Pancreas (tissue), 10 donors: ENCODE results near the gene SAV1. TPM values are rescaled to one million over a fixed set of nuclear protein-coding genes. Genes with fewer than 3 reads are reported as not detected.
A peak's percentile ranks its signal among the peaks of the same experiment; 100 is the strongest.

Experiments used
- ATAC-seq, 4 donors: fragments of 200-7000 bp; cut with Tn5 transposase; one replicate each; pipeline versions ENCODE4 v1.8.0 to v1.9.1; 2020; ENCODE audit warnings: mild to moderate bottlenecking in 4 of 4, moderate library complexity in 4 of 4
- DNase-seq, 6 donors: peaks; one replicate each; pipeline ENCODE4 v3.0.0-alpha.2; 2020
- FAIRE-seq: peaks from 2 replicates; lab custom pipeline; 2012; peaks lifted over from hg19 to GRCh38; lab: Jason Lieb, UNC
- H3K27ac ChIP-seq, 4 donors: fragments of 200-600 bp; sonication (generic); 1 replicate in 3 of 4; 2 replicates in 1 of 4; pipeline versions ENCODE4 v1.5.0 to v1.8.0; 2020
- H3K27me3 ChIP-seq, 4 donors: fragments of 200-600 bp; one replicate each; pipeline ENCODE4 v1.8.0; 2021
- H3K36me3 ChIP-seq, 3 donors: fragments of 200-600 bp; sonication (generic) in 1 of 3; one replicate each; pipeline versions ENCODE4 v1.5.0 to v1.8.0; 2020 to 2021
- H3K4me1 ChIP-seq, 3 donors: fragments of 200-600 bp; one replicate each; pipeline ENCODE4 v1.8.0; 2021
- H3K4me3 ChIP-seq, 4 donors: fragments of 200-600 bp; sonication (generic) in 2 of 4; one replicate each; pipeline versions ENCODE4 v1.5.0 to v1.8.0; 2020 to 2021
- H3K9me3 ChIP-seq, 4 donors: fragments of 200-600 bp; one replicate each; pipeline ENCODE4 v1.8.0; 2021
- WGBS, 2 donors: extraction: QIAGEN DNeasy Blood & Tissue Kit; methylation state at CpG; one replicate each; pipeline ENCODE4 v1.1.7; 2013; 5-methylcytosine and 5-hydroxymethylcytosine counted together
- intact Hi-C, 3 donors: fragments of 100-400 bp; cut with DNase I; formaldehyde crosslinking; loops; one replicate each; pipeline versions ENCODE4 v1.11.1 to v1.14.2; 2022
- polyA plus RNA-seq, 2 donors: library from polyadenylated mRNA; stranded (reverse); fragments of 200-250 nt; gene quantifications; one replicate each; pipeline ENCODE4 v1.2.3, GENCODE V29; 2013
- total RNA-seq, 6 donors: library from RNA; stranded (reverse); fragmentation: NEBNext Ultra II Directional in 4 of 6; extraction: Animal tissue kit (Norgen Biotek cat#: 25700) in 4 of 6; gene quantifications; one replicate each; pipeline versions ENCODE4 v1.2.1 to v1.2.4, GENCODE V29; 2021 to 2023
- TF ChIP-seq, protein P1 (sequence below), 4 donors: fragments of 200-600 bp; sonication (generic) in 3 of 4; IDR thresholded peaks; one replicate each; pipeline versions ENCODE4 v1.5.0 to v1.8.0; 2021; ENCODE audit warnings: antibody characterized with exemption in 4 of 4
- donor health status: healthy with polysubstance abuse.
- donor health status: DM: no; HTN: no; CAD: no; lungs with moderate emphysema.
- donor health status: DM: no; HTN: no; CAD: no.
- donor health status: control.
- donor health status: control.
- donor health status: Bipolar disorder and iron deficiency.
- donor health status: DM: yes; HTN: yes; CAD: no.
- donor health status: DM: no; HTN: no; CAD: no.
- donor health status: DM: no; HTN: no; CAD: no.
- donor health status: DM: yes; HTN: yes; CAD: no.

SAV1 gene
- total and polyA plus RNA-seq, 8 donors = 14.8 to 49.2 (median 35.3) TPM

DNA sequence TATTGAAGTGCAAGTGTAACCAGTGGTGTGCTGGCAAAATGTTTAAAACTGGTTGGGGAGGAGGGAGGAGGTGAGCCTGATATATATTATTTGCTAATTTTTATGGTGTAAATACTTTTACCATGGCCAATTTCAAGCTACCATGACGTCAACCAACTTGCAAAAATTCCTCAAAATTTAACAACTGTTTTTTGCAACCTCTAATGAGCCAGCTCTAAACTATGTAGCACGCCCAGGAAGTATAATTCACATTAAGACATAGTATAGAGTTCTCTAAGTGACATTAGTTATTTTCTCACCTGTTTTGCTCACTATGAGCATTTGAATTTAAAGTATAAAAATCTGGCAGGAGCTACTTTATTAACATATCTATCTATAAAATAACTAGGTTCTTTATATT is 66.7 kb downstream of the SAV1 start:
- 80 to 86% methylated on average over 2 of the region's 2 CpGs for WGBS, 2 donors
- FAIRE-seq (no peak), DNase-seq (no peak), ATAC-seq (no peak)
- Histone ChIP-seq H3K36me3 (no peaks in the 10 kb centered on the region), H3K4me3 (no peak overlapping the region), H3K27ac (peak overlapping the region in 1 of 4 donors; percentile 30), H3K9me3 (no peaks in the 10 kb centered on the region), H3K4me1 (peaks cover 3 to 28% (median 25%) of the 10 kb centered on the region in 3 donors), H3K27me3 (no peaks in the 10 kb centered on the region)
- TF ChIP-seq, protein P1, sequence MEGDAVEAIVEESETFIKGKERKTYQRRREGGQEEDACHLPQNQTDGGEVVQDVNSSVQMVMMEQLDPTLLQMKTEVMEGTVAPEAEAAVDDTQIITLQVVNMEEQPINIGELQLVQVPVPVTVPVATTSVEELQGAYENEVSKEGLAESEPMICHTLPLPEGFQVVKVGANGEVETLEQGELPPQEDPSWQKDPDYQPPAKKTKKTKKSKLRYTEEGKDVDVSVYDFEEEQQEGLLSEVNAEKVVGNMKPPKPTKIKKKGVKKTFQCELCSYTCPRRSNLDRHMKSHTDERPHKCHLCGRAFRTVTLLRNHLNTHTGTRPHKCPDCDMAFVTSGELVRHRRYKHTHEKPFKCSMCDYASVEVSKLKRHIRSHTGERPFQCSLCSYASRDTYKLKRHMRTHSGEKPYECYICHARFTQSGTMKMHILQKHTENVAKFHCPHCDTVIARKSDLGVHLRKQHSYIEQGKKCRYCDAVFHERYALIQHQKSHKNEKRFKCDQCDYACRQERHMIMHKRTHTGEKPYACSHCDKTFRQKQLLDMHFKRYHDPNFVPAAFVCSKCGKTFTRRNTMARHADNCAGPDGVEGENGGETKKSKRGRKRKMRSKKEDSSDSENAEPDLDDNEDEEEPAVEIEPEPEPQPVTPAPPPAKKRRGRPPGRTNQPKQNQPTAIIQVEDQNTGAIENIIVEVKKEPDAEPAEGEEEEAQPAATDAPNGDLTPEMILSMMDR (IDR thresholded peaks at IDR 0.05) = no peak
- intact Hi-C loops = no loop called here

DNA sequence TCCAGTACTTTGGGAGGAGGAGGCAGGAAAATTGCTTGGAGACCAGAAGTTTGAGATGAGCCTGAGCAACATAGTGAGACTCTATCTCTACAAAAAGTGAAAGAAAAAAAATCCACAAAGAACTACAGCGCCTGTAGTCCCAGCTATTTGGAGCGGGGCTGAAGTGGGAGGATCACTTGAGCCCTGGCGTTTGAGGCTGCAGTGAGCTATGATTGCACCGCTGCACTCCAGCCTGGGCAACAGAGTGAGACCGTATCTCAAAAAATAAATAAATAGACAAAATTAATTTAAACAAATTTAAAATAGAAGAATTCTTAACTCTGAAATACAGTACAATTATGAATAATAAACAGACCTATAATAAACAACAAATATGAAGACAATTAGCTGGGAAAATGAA is 67.3 kb downstream of the SAV1 start:
- DNase-seq (peak in 4 of 6 donors; percentile 28 to 42 (median 38)), FAIRE-seq (peak; percentile 51), ATAC-seq (peak; percentile 81 to 88 (median 84))
- Histone ChIP-seq H3K4me3 (peak overlapping the region in 1 of 4 donors; percentile 2), H3K4me1 (peaks cover 3 to 28% (median 20%) of the 10 kb centered on the region in 3 donors), H3K36me3 (no peaks in the 10 kb centered on the region), H3K9me3 (no peaks in the 10 kb centered on the region), H3K27me3 (no peaks in the 10 kb centered on the region), H3K27ac (peak overlapping the region in 3 of 4 donors; percentile 19 to 41 (median 30))
- TF ChIP-seq, protein P1 (IDR thresholded peaks at IDR 0.05) = no peak
- intact Hi-C loops = no loop called here
- 42% methylated on average over 5 of the region's 5 CpGs for WGBS, 2 donors

DNA sequence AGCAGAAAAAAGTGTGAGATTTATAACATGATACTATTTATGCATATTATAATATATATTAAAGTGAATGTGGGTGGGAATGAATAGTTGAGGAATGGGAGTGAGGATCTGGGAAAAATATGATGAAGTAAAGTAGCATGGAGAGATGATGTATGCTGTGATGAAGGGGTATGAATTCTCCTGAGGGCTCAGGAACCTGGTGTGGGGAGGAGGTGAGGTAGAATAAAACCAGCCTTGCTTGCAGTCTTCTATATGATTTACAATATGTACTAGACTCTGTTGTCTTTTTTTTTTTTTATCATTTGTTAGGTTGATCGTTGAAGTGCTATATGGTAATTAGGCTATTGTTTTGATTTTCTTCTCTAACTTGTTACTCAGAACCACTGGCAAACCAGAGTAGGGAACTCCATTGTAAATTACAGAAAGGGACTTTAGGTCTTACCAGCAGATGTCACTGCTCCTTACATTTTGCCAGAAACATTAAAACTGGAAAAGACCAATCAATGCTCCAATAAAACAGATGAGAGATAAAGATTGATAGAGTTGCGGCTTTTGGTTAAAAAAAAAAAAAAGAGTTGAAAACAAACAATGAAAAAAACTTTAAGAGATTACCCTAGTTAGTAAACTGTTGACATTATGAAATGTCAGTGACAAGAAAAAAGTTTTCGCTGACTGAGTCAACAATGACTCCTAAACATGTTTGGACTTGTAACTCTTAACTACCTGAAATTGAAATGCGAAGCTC is 68.2 kb downstream of the SAV1 start:
- H3K27ac ChIP-seq = peak overlapping the region in 2 of 4 donors; percentile 30 to 41
- DNase-seq (no peak), ATAC-seq (peak; percentile 79 to 86 (median 86)), FAIRE-seq (peak; percentile 95)
- TF ChIP-seq, protein P1 (IDR thresholded peaks at IDR 0.05) = peak; percentile 7 to 35 (median 21)
- no peaks in the 10 kb centered on the region for H3K27me3 ChIP-seq
- H3K4me1 ChIP-seq = peaks cover 3 to 28% (median 16%) of the 10 kb centered on the region in 3 donors
- H3K9me3 ChIP-seq = no peaks in the 10 kb centered on the region
- intact Hi-C loops = no loop called here
- 8 to 9% methylated on average over 4 of the region's 4 CpGs for WGBS, 2 donors
- no peaks in the 10 kb centered on the region for H3K36me3 ChIP-seq
- peak overlapping the region in 1 of 4 donors; percentile 2 for H3K4me3 ChIP-seq

DNA sequence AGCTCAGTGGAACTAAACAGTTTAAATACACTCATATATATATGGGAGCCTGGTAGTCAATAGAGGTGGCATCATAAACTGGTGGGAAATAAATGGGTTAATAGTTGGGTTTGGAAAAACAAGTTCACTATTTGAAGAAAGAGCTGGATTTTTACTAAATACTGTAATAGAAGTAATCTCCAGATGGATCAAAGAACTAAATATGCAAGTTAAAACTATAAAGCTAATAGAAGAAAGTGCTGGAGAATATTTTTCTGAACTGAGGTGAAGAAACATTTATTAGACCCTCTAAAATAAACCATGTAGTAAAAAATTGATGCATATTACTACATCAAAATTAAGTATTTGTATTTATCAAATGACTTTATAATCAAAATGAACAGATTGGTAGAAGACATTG is 69.3 kb downstream of the SAV1 start:
- Histone ChIP-seq H3K4me1 (peaks cover 3 to 23% (median 16%) of the 10 kb centered on the region in 3 donors), H3K9me3 (no peaks in the 10 kb centered on the region), H3K36me3 (no peaks in the 10 kb centered on the region), H3K4me3 (no peak overlapping the region), H3K27ac (no peak overlapping the region), H3K27me3 (no peaks in the 10 kb centered on the region)
- no peak for ATAC-seq
- FAIRE-seq = no peak
- TF ChIP-seq, protein P1 (IDR thresholded peaks at IDR 0.05) = no peak
- DNase-seq = no peak
- intact Hi-C loops = no loop called here
